ENCODE results near the gene ZNF609.
"Not testable (repeated sequence)": the region's sequence is repeated elsewhere in the genome, so short reads cannot be mapped to it uniquely, and the experiment has no call there.

Gene ZNF609

DNA sequence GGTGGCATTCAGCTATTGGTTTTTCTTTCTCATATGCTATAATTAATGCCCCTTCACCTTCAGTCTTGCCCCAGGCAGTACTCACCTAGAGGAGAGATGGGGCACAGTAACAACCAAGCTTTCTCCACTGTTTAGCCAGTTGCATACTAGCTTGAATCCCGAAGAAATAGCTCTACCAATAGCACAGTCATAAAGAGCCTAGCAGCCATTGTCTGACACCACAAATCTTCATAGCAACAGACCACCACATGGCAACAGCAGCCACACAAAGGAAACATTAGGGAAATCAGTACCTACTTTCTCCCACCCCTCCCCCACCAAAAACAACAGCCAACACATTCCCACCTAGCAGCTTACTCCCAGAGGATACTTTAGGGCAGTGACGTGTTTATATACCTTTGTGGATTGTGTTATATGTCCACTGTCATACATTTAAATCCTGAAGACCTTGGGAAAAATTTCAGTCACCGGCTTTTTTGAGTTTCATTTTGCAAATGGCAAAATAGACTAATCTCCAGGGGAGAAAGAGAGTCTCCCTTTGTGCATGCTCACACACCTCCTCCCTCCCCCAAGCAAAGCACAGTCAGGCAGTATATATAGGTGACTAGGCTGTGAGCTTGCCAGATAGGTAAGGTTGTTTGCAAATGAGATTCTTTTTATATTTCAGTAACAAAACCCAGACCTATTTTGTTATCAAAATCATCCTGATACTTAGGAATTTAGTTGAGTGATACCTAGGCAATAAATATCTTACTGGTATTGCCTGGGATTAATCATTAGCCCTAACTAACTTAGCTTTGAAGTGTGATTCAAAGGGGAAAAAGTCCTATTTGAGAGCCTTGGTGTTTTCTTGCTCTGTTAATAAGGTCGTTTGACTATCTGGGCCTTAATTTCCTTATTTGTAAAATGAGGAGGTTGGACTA is 174.5 kb downstream of the ZNF609 start:
- no peak overlapping the region for H3K4me3 ChIP-seq (replicated peaks; ENCODE audit: low read depth, low read length)
- no peak for DNase-seq (ENCODE audit: extremely low read depth, low read depth)
- TF ChIP-seq, protein P1, sequence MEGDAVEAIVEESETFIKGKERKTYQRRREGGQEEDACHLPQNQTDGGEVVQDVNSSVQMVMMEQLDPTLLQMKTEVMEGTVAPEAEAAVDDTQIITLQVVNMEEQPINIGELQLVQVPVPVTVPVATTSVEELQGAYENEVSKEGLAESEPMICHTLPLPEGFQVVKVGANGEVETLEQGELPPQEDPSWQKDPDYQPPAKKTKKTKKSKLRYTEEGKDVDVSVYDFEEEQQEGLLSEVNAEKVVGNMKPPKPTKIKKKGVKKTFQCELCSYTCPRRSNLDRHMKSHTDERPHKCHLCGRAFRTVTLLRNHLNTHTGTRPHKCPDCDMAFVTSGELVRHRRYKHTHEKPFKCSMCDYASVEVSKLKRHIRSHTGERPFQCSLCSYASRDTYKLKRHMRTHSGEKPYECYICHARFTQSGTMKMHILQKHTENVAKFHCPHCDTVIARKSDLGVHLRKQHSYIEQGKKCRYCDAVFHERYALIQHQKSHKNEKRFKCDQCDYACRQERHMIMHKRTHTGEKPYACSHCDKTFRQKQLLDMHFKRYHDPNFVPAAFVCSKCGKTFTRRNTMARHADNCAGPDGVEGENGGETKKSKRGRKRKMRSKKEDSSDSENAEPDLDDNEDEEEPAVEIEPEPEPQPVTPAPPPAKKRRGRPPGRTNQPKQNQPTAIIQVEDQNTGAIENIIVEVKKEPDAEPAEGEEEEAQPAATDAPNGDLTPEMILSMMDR (IDR thresholded peaks at IDR 0.05; ENCODE audit: low read depth, low read length, missing control alignments): no peak

DNA sequence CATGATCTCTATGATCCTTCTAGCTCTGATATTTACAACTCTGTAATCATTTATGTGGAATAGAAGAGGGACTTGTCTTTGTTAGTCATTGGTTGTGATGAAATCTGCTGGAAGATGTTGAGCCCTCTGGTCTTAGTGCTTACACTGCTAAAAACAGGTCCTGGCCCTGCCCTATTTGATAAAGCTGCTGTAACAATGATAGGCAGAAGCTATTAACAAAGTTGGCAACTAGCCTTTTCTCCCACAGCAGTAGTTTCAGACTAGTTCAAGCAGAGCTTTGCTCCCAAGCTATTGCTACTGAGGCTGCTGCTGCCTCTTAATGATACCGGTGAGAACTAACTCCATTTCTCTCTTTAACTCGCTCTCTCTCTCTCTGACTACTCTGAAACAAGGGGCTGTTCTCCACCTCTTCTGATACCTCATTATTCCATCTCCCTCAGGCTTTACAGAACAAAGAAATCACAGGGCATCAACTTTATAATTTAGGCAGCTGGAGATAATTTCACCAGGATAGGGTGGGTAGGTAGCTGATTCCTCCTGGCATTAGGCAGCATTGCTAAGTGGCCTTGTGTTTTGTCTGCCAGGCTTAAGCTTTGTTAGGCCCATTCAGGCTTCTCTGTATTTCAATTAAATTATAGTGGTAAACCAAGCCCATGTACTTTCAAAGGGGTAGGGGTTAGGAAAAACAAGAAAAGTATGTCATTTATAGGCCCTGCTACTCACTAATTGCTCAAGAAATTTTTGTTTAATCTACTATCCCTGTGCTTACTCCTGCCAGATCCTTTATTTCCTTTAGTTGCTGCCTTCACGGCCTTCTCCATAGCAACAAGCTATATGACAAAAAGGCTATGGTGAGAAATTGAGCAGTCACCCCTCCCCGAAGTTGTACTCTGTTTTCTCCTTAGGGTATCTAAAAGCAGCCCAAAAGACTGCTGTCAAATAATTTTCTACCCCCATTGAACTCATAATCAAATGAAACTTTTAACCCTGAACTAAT is 175.4 kb downstream of the ZNF609 start:
- TF ChIP-seq, protein P1 (IDR thresholded peaks at IDR 0.05; ENCODE audit: low read depth, low read length, missing control alignments): no peak
- no peak overlapping the region for H3K4me3 ChIP-seq (replicated peaks; ENCODE audit: low read depth, low read length)
- DNase-seq (ENCODE audit: extremely low read depth, low read depth): no peak

DNA sequence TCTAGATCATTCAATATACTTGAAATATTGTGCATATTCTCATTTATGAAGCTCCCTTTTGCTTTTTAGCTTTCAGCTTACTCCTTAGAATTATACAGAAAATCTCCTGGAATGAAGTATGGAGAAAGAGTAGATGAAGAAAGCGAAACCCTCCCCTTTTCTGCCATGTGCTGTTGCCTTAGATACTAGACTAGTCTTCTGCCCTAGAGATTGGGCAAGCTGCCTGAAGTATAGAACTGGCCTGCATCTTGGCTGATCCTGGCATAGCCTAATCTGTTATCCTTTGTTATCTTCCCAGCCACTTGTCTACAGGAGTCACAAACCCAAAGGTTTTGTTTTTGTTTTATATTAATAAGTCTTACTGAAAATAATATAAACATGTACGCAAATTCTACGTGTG is 176.2 kb downstream of the ZNF609 start:
- no peak for DNase-seq (ENCODE audit: extremely low read depth, low read depth)
- H3K4me3 ChIP-seq (replicated peaks; ENCODE audit: low read depth, low read length): no peak overlapping the region
- TF ChIP-seq, protein P1 (IDR thresholded peaks at IDR 0.05; ENCODE audit: low read depth, low read length, missing control alignments): no peak

DNA sequence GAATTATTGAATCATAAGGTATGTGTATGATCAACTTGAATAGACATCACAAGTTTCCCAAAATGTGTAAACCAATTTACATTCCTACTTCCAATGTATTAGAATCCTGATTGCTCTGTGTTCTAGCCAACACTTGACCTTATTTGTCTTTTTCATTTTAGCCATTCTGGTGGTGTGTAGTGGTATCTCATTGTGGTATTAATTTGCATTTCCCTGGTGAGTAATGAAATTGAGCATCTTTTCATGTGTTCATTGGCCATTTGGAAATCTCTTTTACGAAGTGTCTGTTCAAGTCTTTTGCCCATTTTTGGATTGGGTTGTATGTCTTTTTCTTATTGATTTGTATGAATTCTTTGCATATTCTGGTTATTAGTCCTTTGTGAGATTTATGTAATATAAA is 177.0 kb downstream of the ZNF609 start:
- DNase-seq (ENCODE audit: extremely low read depth, low read depth): no peak
- TF ChIP-seq, protein P1 (IDR thresholded peaks at IDR 0.05; ENCODE audit: low read depth, low read length, missing control alignments): no peak
- H3K4me3 ChIP-seq (replicated peaks; ENCODE audit: low read depth, low read length): no peak overlapping the region

DNA sequence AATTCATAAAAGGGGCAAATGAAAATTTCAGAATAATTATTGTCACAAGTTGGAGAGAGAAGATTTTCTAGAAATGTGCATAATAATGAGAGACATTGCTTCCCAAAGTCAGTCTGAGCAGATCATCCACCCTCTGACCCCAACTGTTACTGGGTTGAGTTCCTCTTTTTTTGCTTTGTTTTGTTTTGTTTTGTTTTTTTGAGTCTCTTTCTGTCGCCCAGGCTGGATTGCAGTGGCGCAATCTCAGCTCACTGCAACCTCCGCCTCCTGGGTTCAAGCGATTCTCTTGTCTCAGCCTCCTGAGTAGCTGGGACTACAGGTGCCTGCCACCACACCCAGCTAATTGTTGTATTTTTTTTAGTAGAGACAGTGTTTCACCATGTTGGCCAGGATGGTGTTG is 179.4 kb downstream of the ZNF609 start:
- not testable (repeated sequence) for DNase-seq (ENCODE audit: extremely low read depth, low read depth); H3K4me3 ChIP-seq (replicated peaks; ENCODE audit: low read depth, low read length)

DNA sequence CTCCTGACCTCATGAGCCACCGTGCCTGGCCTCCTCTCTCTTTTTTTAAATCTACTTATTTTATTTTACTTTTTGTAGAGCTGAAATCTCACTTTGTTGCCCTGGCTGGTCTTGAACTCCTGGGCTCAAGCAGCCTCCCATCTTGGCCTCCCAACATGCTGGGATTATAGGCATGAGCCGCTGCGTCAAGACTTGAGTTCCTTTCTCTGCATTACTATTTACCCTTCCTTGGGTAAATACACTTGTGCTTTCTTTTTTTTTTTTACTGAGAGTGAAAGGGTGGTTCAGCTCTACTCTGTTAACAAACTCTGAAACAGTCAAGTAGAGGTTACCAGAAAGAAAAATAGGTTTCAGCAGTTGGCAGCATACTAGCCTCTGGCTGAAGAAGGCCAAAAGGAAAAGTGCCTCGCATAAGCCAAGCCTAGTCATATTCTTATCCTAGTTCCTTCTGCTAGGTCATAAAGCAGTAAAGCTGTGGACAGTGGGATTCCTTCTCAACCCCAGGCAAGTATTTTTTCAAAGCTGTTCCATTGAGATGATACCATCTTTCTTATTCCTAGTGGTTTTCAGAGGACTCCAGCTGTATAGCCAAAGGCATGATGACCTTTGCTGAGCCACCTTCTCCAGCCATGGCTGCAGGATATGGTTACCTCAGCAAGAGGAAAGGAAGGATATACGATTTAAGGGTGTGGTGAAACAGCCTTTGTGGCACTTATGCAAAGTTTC is 179.9 kb downstream of the ZNF609 start:
- no peak for DNase-seq (ENCODE audit: extremely low read depth, low read depth)
- H3K4me3 ChIP-seq (replicated peaks; ENCODE audit: low read depth, low read length): no peak overlapping the region

More for the DNA sequence above, 179.9 kb downstream of the ZNF609 start:
- TF ChIP-seq, protein P1 (IDR thresholded peaks at IDR 0.05; ENCODE audit: low read depth, low read length, missing control alignments): no peak

All from HFF-Myc (cell line).